ENCODE results near the gene PARD3. TPM values are rescaled to one million over a fixed set of nuclear protein-coding genes. Genes with fewer than 3 reads are reported as not detected.

The PARD3 gene
- total RNA-seq, 1 experiment from 2014 or later, result not detected

GRCh38 chr10:34124522-34125035 is 690.5 kb downstream of the PARD3 start:
- no peak overlapping the region for H3K9ac ChIP-seq (ENCODE audit: low read length)
- H2AFZ ChIP-seq (ENCODE audit: low read length), result no peak overlapping the region
- 0 out of 2 replicates have a peak, but pooled peaks cover 3% of the 10 kb centered on the region for H3K9me3 ChIP-seq (ENCODE audit: low read length)
- H3K9me2 ChIP-seq (replicated peaks; ENCODE audit: insufficient read depth, low read length), result peaks cover 5% of the 10 kb centered on the region; the same call in 1 of the 2 replicates
- no peak for DNase-seq
- H4K20me1 ChIP-seq (ENCODE audit: insufficient read depth, low read depth, low read length), result no peaks in the 10 kb centered on the region
- H3K4me2 ChIP-seq (ENCODE audit: low read depth, low read length, poor library complexity, severe bottlenecking), result no peak overlapping the region
- no peaks in the 10 kb centered on the region for H3K36me3 ChIP-seq (ENCODE audit: insufficient read depth, low read length)
- H3K79me2 ChIP-seq (ENCODE audit: low read length), result no peaks in the 10 kb centered on the region
- no peak overlapping the region for H3K4me3 ChIP-seq (ENCODE audit: low read length)
- H3K27me3 ChIP-seq (ENCODE audit: low read length), result no peaks in the 10 kb centered on the region
- no peak overlapping the region for H3K27ac ChIP-seq (ENCODE audit: low read length)
- H3K4me1 ChIP-seq (ENCODE audit: low read length), result no peaks in the 10 kb centered on the region

- Histone ChIP-seq H3K9ac (ENCODE audit: low read length) (no peak overlapping the region), H2AFZ (ENCODE audit: low read length) (no peak overlapping the region), H3K27ac (ENCODE audit: low read length) (no peak overlapping the region), H3K4me3 (ENCODE audit: low read length) (no peak overlapping the region), H3K4me1 (ENCODE audit: low read length) (no peaks in the 10 kb centered on the region), H3K4me2 (ENCODE audit: low read depth, low read length, poor library complexity, severe bottlenecking) (no peak overlapping the region), H4K20me1 (ENCODE audit: insufficient read depth, low read depth, low read length) (no peaks in the 10 kb centered on the region), H3K9me3 (ENCODE audit: low read length) (0 out of 2 replicates have a peak, but pooled peaks cover 3% of the 10 kb centered on the region), H3K27me3 (ENCODE audit: low read length) (no peaks in the 10 kb centered on the region), H3K9me2 (replicated peaks; ENCODE audit: insufficient read depth, low read length) (peaks cover 3% of the 10 kb centered on the region; the same call in 1 of the 2 replicates), H3K79me2 (ENCODE audit: low read length) (no peaks in the 10 kb centered on the region), H3K36me3 (ENCODE audit: insufficient read depth, low read length) (no peaks in the 10 kb centered on the region)
- DNase-seq, result no peak
Observed at GRCh38 chr10:34121781-34122622, 693.1 kb downstream of the PARD3 start.

GRCh38 chr10:34121125-34121753 is 693.9 kb downstream of the PARD3 start:
- Histone ChIP-seq H3K4me1 (ENCODE audit: low read length) (no peaks in the 10 kb centered on the region), H3K4me3 (ENCODE audit: low read length) (no peak overlapping the region), H3K36me3 (ENCODE audit: insufficient read depth, low read length) (no peaks in the 10 kb centered on the region), H3K9me2 (replicated peaks; ENCODE audit: insufficient read depth, low read length) (no peaks in the 10 kb centered on the region), H3K79me2 (ENCODE audit: low read length) (no peaks in the 10 kb centered on the region), H3K4me2 (ENCODE audit: low read depth, low read length, poor library complexity, severe bottlenecking) (no peak overlapping the region), H3K27me3 (ENCODE audit: low read length) (no peaks in the 10 kb centered on the region), H3K27ac (ENCODE audit: low read length) (no peak overlapping the region), H3K9me3 (ENCODE audit: low read length) (0 out of 2 replicates have a peak, but pooled peaks cover 3% of the 10 kb centered on the region), H4K20me1 (ENCODE audit: insufficient read depth, low read depth, low read length) (no peaks in the 10 kb centered on the region), H3K9ac (ENCODE audit: low read length) (no peak overlapping the region), H2AFZ (ENCODE audit: low read length) (no peak overlapping the region)
- no peak for DNase-seq

DNA sequence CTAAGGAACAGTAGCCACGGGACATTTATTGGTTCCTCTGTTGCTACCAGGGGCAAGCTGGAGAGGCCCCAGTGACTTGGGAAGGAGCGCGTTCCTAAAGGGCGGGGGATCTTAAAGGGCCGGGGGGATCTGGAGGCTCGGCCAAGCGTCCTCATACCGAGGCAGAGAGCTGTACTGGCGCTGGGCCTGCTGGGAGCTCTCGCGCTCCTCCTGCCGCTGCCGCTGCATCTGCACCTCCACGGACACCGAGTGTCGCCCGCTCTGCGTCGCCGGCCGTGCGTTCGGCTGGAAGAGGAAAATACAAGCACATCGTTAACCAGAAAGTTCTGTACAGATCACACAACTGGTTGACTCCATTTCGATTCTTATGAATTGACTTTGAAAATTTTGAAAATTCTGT is 695.6 kb downstream of the PARD3 start:
- no peak overlapping the region for H3K4me3 ChIP-seq (ENCODE audit: low read length)
- no peaks in the 10 kb centered on the region for H3K27me3 ChIP-seq (ENCODE audit: low read length)
- H3K9ac ChIP-seq (ENCODE audit: low read length), result no peak overlapping the region
- H3K79me2 ChIP-seq (ENCODE audit: low read length), result no peaks in the 10 kb centered on the region
- no peaks in the 10 kb centered on the region for H3K36me3 ChIP-seq (ENCODE audit: insufficient read depth, low read length)
- no peak for DNase-seq
- no peaks in the 10 kb centered on the region for H3K9me2 ChIP-seq (replicated peaks; ENCODE audit: insufficient read depth, low read length)
- no peaks in the 10 kb centered on the region for H4K20me1 ChIP-seq (ENCODE audit: insufficient read depth, low read depth, low read length)
- H3K4me1 ChIP-seq (ENCODE audit: low read length), result no peaks in the 10 kb centered on the region
- 0 out of 2 replicates have a peak, but pooled peaks cover 3% of the 10 kb centered on the region for H3K9me3 ChIP-seq (ENCODE audit: low read length)
- H3K4me2 ChIP-seq (ENCODE audit: low read depth, low read length, poor library complexity, severe bottlenecking), result no peak overlapping the region
- no peak overlapping the region for H3K27ac ChIP-seq (ENCODE audit: low read length)
- no peak overlapping the region for H2AFZ ChIP-seq (ENCODE audit: low read length)

GRCh38 chr10:34116681-34117271 is 698.3 kb downstream of the PARD3 start:
- H3K36me3 ChIP-seq (ENCODE audit: insufficient read depth, low read length), result no peaks in the 10 kb centered on the region
- H3K4me2 ChIP-seq (ENCODE audit: low read depth, low read length, poor library complexity, severe bottlenecking), result no peak overlapping the region
- H3K27me3 ChIP-seq (ENCODE audit: low read length), result no peaks in the 10 kb centered on the region
- H3K79me2 ChIP-seq (ENCODE audit: low read length), result no peaks in the 10 kb centered on the region
- H3K9me2 ChIP-seq (replicated peaks; ENCODE audit: insufficient read depth, low read length), result no peaks in the 10 kb centered on the region
- no peak overlapping the region for H3K27ac ChIP-seq (ENCODE audit: low read length)
- H3K4me3 ChIP-seq (ENCODE audit: low read length), result no peak overlapping the region
- no peak for DNase-seq
- H3K9ac ChIP-seq (ENCODE audit: low read length), result no peak overlapping the region
- H3K4me1 ChIP-seq (ENCODE audit: low read length), result no peaks in the 10 kb centered on the region
- 0 out of 2 replicates have a peak, but pooled peaks cover 3% of the 10 kb centered on the region for H3K9me3 ChIP-seq (ENCODE audit: low read length)
- no peaks in the 10 kb centered on the region for H4K20me1 ChIP-seq (ENCODE audit: insufficient read depth, low read depth, low read length)
- H2AFZ ChIP-seq (ENCODE audit: low read length), result no peak overlapping the region

GRCh38 chr10:34116220-34116641 is 698.9 kb downstream of the PARD3 start:
- Histone ChIP-seq H3K79me2 (ENCODE audit: low read length) (no peaks in the 10 kb centered on the region), H3K9me3 (ENCODE audit: low read length) (0 out of 2 replicates have a peak, but pooled peaks cover 5% of the 10 kb centered on the region), H3K9me2 (replicated peaks; ENCODE audit: insufficient read depth, low read length) (no peaks in the 10 kb centered on the region), H3K27me3 (ENCODE audit: low read length) (no peaks in the 10 kb centered on the region), H3K27ac (ENCODE audit: low read length) (no peak overlapping the region), H3K36me3 (ENCODE audit: insufficient read depth, low read length) (no peaks in the 10 kb centered on the region), H3K4me3 (ENCODE audit: low read length) (no peak overlapping the region), H3K4me1 (ENCODE audit: low read length) (no peaks in the 10 kb centered on the region), H3K4me2 (ENCODE audit: low read depth, low read length, poor library complexity, severe bottlenecking) (no peak overlapping the region), H4K20me1 (ENCODE audit: insufficient read depth, low read depth, low read length) (no peaks in the 10 kb centered on the region), H2AFZ (ENCODE audit: low read length) (no peak overlapping the region), H3K9ac (ENCODE audit: low read length) (no peak overlapping the region)
- DNase-seq, result no peak

- no peaks in the 10 kb centered on the region for H3K27me3 ChIP-seq (ENCODE audit: low read length)
- H3K4me2 ChIP-seq (ENCODE audit: low read depth, low read length, poor library complexity, severe bottlenecking), result no peak overlapping the region
- no peaks in the 10 kb centered on the region for H4K20me1 ChIP-seq (ENCODE audit: insufficient read depth, low read depth, low read length)
- no peaks in the 10 kb centered on the region for H3K4me1 ChIP-seq (ENCODE audit: low read length)
- no peak overlapping the region for H3K9ac ChIP-seq (ENCODE audit: low read length)
- H3K36me3 ChIP-seq (ENCODE audit: insufficient read depth, low read length), result no peaks in the 10 kb centered on the region
- 0 out of 2 replicates have a peak, but pooled peaks cover 2% of the 10 kb centered on the region for H3K9me3 ChIP-seq (ENCODE audit: low read length)
- no peaks in the 10 kb centered on the region for H3K79me2 ChIP-seq (ENCODE audit: low read length)
- H3K27ac ChIP-seq (ENCODE audit: low read length), result no peak overlapping the region
- DNase-seq, result no peak
- H3K9me2 ChIP-seq (replicated peaks; ENCODE audit: insufficient read depth, low read length), result no peaks in the 10 kb centered on the region
- no peak overlapping the region for H2AFZ ChIP-seq (ENCODE audit: low read length)
- no peak overlapping the region for H3K4me3 ChIP-seq (ENCODE audit: low read length)
Observed at GRCh38 chr10:34114914-34115313, 700.2 kb downstream of the PARD3 start.
